GM21515 (cell line): ENCODE results near the gene MRPL55.

ENCODE experiments used
- ATAC-seq: cut with Tn5 transposase; IDR thresholded peaks from one replicate; pipeline ENCODE4 v1.9.1; 2021; ENCODE audit not compliant: unreplicated experiment

The MRPL55 gene

GRCh38 chr1:228072658-228073043 is 36.4 kb downstream of the MRPL55 start:
- no peak for ATAC-seq

- ATAC-seq: no peak
Observed at GRCh38 chr1:228071839-228072657, 37.1 kb downstream of the MRPL55 start.

- no peak for ATAC-seq
Observed at GRCh38 chr1:228070851-228071250, 38.2 kb downstream of the MRPL55 start.

DNA sequence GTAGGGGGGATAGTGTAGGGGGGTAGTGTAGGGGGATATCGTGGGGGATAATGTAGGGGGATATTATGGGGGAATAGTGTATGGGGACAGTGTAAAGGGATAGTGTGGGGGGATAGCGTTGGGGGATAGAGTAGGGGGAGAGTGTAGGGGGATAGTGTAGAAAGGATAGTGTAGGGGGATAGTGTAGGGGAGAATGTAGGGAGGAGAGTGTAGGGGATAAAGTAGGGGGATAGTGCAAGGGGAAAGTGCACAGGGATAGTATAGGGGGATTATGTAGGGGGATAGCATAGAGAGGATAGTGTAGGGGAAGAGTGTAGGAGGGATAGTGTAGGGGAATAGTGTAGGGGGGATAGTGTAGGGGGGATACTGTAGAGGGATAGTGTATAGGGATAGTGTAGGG is 38.9 kb downstream of the MRPL55 start:
- no peak for ATAC-seq

DNA sequence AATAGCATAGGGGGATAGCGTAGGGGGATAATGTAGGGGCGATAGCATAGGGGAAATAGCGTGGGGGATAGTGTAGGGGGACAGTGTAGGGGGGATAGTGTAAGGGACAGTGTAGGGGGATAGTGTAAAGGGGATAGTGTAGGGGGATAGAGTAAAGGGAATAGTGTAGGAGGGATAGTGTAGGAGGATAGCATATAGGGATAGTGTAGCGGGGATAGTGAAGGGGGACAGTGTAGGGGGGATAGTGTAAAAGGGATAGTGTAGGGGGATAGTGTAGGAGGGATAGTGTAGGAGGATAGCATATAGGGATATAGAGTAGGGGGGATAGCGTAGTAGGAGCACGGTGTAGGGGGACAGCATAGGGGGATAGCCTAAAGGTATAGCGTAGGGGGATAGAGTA is 40.7 kb downstream of the MRPL55 start:
- ATAC-seq: no peak

- no peak for ATAC-seq
Observed at GRCh38 chr1:228066891-228067654, 42.0 kb downstream of the MRPL55 start.

- ATAC-seq: no peak
Observed at GRCh38 chr1:228066416-228066815, 42.7 kb downstream of the MRPL55 start.

GRCh38 chr1:228065543-228066347 is 43.4 kb downstream of the MRPL55 start:
- no peak for ATAC-seq

GRCh38 chr1:228064741-228065542 is 44.2 kb downstream of the MRPL55 start:
- no peak for ATAC-seq

DNA sequence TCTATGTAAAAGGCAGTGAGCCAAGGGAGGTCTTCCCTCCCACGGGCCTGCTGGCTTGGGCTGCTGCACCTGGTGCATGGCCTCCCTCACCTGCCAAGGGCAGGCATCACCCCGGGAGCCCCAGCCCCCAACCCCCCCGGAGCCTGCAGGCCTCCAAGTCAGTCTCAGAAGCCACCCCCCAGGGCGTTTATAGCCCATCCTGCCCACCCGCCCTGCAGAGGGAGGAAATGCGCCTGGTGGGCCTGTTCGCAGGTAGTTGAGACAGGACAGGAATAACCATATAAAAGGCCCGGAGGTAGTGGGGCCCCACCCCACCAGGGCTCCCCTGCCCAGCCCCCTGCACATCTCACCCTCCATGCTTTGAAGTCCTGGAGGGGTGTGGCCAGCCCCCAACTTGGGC is 44.8 kb downstream of the MRPL55 start:
- no peak for ATAC-seq

DNA sequence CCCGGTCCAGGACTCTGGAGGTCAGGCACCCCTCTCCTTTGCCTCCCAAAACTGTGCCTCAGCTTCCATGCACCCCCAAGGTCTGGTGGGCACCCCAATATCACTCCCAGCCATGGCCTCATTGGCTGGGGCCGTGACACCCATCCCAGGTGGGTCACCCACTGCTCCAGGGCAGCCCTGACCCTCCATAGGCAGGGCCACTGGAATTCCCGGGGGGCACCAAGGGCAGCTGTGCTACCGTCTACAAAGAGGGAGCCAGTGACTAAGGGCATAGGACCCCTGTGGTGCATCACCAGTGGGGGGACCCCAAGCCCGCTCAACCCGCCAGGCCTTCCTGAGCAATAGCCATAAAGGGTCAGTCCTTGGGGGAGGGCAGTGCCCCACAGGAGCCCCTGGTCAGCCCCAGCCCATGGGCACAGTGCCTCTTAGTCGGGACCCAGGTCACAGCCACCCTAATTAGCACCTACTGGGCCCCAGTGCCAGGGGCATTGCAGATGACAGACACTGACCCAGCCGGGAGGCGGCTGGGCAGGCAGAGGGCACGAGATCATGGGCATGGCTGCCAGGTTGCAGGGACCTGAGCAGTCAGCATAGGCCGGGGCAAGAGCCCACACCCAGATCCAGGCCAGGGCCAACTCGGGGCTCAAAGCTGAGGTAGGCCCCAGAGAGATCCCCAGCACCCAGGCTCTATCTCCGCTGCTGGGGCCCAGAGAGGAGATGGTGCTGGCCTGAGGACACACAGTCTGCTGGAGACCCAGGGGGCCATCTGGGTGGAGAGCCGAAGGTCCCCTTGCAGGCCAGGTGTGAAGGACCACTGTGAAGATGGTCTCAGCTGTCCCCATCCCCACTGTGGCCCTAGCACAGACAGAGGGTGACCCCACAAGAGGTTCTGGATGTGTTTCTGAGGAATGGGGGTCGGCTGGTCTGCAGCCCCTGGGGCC is 45.6 kb downstream of the MRPL55 start:
- ATAC-seq: no peak

DNA sequence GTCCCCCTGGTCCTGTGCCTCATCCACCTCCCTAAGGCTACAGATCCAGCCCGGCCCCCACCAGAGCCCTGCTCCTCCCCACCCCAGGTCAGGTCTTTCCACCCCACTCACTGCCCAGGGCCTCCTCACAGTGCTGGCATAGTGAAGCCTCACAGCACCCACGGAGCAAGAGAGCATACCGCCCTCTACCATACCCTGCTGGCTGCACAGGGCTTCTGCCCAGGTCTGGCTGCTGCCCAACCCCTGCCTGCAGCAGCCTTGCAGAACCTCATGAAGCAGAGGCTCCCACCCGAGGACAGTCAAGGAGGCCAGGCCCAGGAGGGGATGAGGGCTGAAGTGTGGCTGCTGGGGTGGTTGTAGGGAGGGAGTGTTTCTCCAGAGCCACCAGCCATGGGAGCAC is 46.3 kb downstream of the MRPL55 start:
- ATAC-seq: no peak

GRCh38 chr1:228062085-228062791 is 46.9 kb downstream of the MRPL55 start:
- no peak for ATAC-seq

DNA sequence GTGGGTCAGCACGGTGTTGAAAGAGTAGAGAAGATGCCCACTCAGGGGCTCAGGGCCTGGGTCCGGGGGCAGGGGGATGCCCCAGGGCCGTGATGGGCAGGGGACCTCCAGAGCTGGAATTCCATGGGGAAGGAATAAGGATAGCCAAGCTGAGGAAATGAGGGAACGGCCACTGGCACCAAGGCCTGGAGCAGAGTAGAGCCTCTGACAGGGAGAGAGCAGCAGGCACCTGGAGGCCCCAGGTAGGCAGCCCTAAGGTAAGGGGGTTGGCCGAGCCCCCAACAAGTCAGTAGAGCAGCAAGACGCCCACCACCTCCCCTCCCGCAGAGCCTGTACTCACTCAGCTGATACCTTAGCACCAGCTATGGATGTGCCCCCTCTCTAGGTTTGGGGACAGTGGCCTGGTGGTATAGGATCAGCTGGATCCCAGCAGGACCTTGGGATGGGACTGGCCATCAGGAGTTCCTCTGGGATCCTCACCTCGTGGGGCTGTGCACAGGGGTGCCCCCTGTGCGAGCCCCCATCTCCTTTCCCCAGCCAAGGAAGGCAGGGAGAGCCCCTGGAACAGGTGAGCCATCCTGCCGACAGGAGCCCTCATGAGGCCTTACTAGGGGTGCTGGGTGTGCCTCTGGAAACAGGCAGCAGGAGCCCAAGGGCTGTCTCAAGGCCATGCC is 47.6 kb downstream of the MRPL55 start:
- no peak for ATAC-seq

GRCh38 chr1:228060458-228061190 is 48.5 kb downstream of the MRPL55 start:
- no peak for ATAC-seq

DNA sequence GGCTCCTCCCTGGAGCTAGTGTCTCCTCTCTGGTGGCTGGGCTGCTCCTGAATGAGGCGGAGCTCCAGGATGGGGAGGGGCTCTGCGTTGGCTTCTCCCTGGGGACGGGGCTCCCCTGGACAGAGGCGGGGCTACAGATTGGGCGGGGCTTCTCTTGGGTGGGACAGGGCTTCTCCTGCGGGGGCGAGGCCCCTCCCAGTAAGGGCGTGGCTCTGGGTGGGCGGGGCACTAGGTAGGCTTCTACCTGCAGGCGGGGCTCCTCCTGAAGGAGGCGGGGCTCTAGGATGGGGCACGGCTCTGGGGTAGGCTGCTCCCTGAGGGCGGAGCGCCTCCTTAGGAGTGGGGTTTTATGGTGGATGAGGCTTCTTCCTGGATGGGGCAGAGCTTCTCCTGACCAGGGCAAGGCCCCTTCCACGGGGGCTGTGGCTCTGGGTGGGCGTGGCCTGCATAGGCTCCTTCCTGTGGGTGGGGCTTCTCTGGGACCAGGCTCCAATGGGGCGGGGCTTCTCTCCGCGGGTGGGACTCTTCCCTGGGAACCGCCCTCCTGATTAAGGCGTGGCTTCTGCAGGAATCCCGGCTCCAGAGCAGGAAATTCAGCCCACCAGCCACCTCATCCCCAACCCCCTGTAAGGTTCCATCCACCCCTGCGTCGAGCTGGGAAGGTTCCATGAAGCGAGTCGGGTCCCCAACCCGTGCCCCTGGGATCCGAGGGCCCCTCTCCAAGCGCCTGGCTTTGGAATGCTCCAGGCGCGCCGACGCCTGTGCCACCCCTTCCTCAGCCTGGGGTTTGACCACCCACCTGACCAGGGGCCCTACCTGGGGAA is 49.3 kb downstream of the MRPL55 start:
- ATAC-seq: peak; percentile 39
